Tibial artery (tissue), 4 donors: ENCODE results near the gene TRIM67.

Source experiments
- DNase-seq, 2 donors: peaks; one replicate each; pipeline ENCODE4 v3.0.0-alpha.2; 2019
- H3K27ac ChIP-seq, 2 donors: fragments of 200-600 bp; sonication (generic) in 1 of 2; 1 replicate in 1 of 2; 2 replicates in 1 of 2; pipeline ENCODE4 v1.5.1; 2018 to 2019; ENCODE audit warnings: mild to moderate bottlenecking in 1 of 2
- H3K27me3 ChIP-seq, 2 donors: fragments of 200-600 bp; sonication (generic) in 1 of 2; one replicate each; pipeline versions ENCODE4 v1.5.1 to v1.6.0; 2016 to 2019
- H3K36me3 ChIP-seq, 3 donors: fragments of 200-600 bp; sonication (generic) in 2 of 3; one replicate each; pipeline ENCODE4 v1.5.1; 2016 to 2019; ENCODE audit warnings: mild to moderate bottlenecking in 2 of 3
- H3K4me1 ChIP-seq, 4 donors: fragments of 200-600 bp; sonication (generic) in 2 of 4; 1 replicate in 3 of 4; 2 replicates in 1 of 4; pipeline ENCODE4 v1.5.1; 2016 to 2019
- H3K4me3 ChIP-seq, 2 donors: fragments of 200-600 bp; sonication (generic) in 1 of 2; 1 replicate in 1 of 2; 2 replicates in 1 of 2; pipeline ENCODE4 v1.5.1; 2018 to 2019; ENCODE audit warnings: mild to moderate bottlenecking in 2 of 2
- H3K9me3 ChIP-seq, 3 donors: fragments of 200-600 bp; sonication (generic) in 1 of 3; one replicate each; pipeline ENCODE4 v1.5.1; 2016 to 2019
- intact Hi-C: fragments of 100-400 bp; cut with DNase I; formaldehyde crosslinking; loops from one replicate; pipeline ENCODE4 v1.15.0; 2023; ENCODE audit warnings: low total_unique reads
- TF ChIP-seq, protein P1 (sequence below), 2 experiments: fragments of 200-600 bp in 1 of 2; fragments of 450-650 bp in 1 of 2; IDR thresholded peaks; one replicate each; pipeline ENCODE4 v1.5.1; 2017 to 2019; ENCODE audit warnings: antibody characterized with exemption in 2 of 2, mild to moderate bottlenecking in 1 of 2, moderate library complexity in 1 of 2

TRIM67 gene

GRCh38 chr1:231233735-231234417 lies 72.0 kb downstream of the TRIM67 start:
- no peak overlapping the region for H3K4me3 ChIP-seq
- DNase-seq = no peak
- H3K27ac ChIP-seq = no peak overlapping the region
- TF ChIP-seq, protein P1, sequence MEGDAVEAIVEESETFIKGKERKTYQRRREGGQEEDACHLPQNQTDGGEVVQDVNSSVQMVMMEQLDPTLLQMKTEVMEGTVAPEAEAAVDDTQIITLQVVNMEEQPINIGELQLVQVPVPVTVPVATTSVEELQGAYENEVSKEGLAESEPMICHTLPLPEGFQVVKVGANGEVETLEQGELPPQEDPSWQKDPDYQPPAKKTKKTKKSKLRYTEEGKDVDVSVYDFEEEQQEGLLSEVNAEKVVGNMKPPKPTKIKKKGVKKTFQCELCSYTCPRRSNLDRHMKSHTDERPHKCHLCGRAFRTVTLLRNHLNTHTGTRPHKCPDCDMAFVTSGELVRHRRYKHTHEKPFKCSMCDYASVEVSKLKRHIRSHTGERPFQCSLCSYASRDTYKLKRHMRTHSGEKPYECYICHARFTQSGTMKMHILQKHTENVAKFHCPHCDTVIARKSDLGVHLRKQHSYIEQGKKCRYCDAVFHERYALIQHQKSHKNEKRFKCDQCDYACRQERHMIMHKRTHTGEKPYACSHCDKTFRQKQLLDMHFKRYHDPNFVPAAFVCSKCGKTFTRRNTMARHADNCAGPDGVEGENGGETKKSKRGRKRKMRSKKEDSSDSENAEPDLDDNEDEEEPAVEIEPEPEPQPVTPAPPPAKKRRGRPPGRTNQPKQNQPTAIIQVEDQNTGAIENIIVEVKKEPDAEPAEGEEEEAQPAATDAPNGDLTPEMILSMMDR (IDR thresholded peaks at IDR 0.05) = no peak
- no peaks in the 10 kb centered on the region for H3K4me1 ChIP-seq
- intact Hi-C loops = no loop called here
- peaks cover 12 to 71% (median 31%) of the 10 kb centered on the region in 3 donors for H3K36me3 ChIP-seq
- H3K9me3 ChIP-seq = no peaks in the 10 kb centered on the region
- no peaks in the 10 kb centered on the region for H3K27me3 ChIP-seq

DNA sequence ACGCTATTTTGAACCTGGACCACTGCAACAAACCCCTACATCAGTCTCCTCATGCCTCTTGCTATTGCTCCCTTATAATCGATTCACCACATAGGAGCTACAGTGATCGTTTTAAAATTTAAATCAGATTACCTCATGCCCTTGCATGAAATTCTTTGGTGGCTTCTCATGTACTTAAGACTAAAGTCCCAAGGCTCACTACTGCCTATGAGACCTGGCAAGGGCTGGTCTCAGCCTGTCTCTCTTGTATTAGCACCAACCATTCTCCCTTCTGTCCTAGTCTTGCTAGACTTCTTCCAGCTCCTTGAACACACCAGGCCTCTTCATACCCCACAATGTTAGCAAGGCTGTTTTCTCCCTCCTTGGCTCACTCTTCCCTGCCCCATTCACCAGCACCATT lies 72.6 kb downstream of the TRIM67 start:
- Histone ChIP-seq H3K9me3 (no peaks in the 10 kb centered on the region), H3K27ac (no peak overlapping the region), H3K4me3 (no peak overlapping the region), H3K36me3 (peaks cover 13 to 65% (median 32%) of the 10 kb centered on the region in 3 donors), H3K27me3 (no peaks in the 10 kb centered on the region), H3K4me1 (peaks cover 0 to 6% (median 3%) of the 10 kb centered on the region in 4 donors)
- intact Hi-C loops = no loop called here
- no peak for DNase-seq
- TF ChIP-seq, protein P1 (IDR thresholded peaks at IDR 0.05) = no peak

GRCh38 chr1:231235526-231236207 lies 73.8 kb downstream of the TRIM67 start:
- H3K27ac ChIP-seq = no peak overlapping the region
- H3K4me3 ChIP-seq = no peak overlapping the region
- DNase-seq = no peak
- intact Hi-C loops = no loop called here
- TF ChIP-seq, protein P1 (IDR thresholded peaks at IDR 0.05) = no peak
- peaks cover 0 to 14% (median 11%) of the 10 kb centered on the region in 4 donors for H3K4me1 ChIP-seq
- no peaks in the 10 kb centered on the region for H3K27me3 ChIP-seq
- H3K36me3 ChIP-seq = peaks cover 13 to 62% (median 28%) of the 10 kb centered on the region in 3 donors
- H3K9me3 ChIP-seq = no peaks in the 10 kb centered on the region

GRCh38 chr1:231236208-231236591 lies 74.3 kb downstream of the TRIM67 start:
- no peak for DNase-seq
- H3K27me3 ChIP-seq = no peaks in the 10 kb centered on the region
- no peak overlapping the region for H3K27ac ChIP-seq
- peaks cover 0 to 14% (median 11%) of the 10 kb centered on the region in 4 donors for H3K4me1 ChIP-seq
- TF ChIP-seq, protein P1 (IDR thresholded peaks at IDR 0.05) = no peak
- H3K9me3 ChIP-seq = no peaks in the 10 kb centered on the region
- H3K4me3 ChIP-seq = no peak overlapping the region
- H3K36me3 ChIP-seq = peaks cover 13 to 56% (median 24%) of the 10 kb centered on the region in 3 donors
- intact Hi-C loops = no loop called here

DNA sequence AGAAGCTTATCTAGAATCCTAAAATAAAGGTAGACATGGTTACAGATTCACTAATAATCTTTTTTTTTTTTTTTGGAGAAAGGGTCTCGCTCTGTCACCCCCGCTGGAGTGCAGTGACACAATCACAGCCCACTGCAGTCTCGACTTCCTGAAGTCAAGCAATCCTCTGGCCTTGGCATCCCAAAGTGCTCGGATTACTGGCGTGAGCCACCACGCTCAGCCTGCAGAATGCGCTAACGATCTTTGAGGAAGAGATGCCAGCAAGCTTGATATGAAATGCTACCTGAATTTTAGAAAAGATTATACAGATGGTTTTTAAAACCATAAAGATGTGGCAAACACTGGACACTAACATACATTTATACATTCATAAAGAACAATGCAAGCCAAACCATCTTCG lies 75.1 kb downstream of the TRIM67 start:
- intact Hi-C loops = no loop called here
- H3K4me1 ChIP-seq = peaks cover 0 to 14% (median 12%) of the 10 kb centered on the region in 4 donors
- H3K27ac ChIP-seq = no peak overlapping the region
- DNase-seq = no peak
- no peaks in the 10 kb centered on the region for H3K27me3 ChIP-seq
- H3K36me3 ChIP-seq = peaks cover 13 to 52% (median 24%) of the 10 kb centered on the region in 3 donors
- TF ChIP-seq, protein P1 (IDR thresholded peaks at IDR 0.05) = no peak
- no peaks in the 10 kb centered on the region for H3K9me3 ChIP-seq
- H3K4me3 ChIP-seq = no peak overlapping the region
